Esophagus squamous epithelium (tissue), 5 donors: ENCODE data around the gene BDKRB2. TPM values are rescaled to one million over a fixed set of nuclear protein-coding genes. Genes with fewer than 3 reads are reported as not detected.
A peak's percentile ranks its signal among the peaks of the same experiment; 100 is the strongest.

Source experiments
- DNase-seq: peaks from one replicate; lab custom pipeline; 2025; lab: John Stamatoyannopoulos, UW
- H3K27ac ChIP-seq, 4 donors: fragments of 200-600 bp; sonication (generic); one replicate each; pipeline ENCODE4 v1.5.1; 2016 to 2019; ENCODE audit warnings: mild to moderate bottlenecking in 1 of 4
- H3K27me3 ChIP-seq, 4 donors: fragments of 200-600 bp; sonication (generic); 1 replicate in 3 of 4; 2 replicates in 1 of 4; pipeline versions ENCODE4 v1.5.1 to v1.6.0; 2017 to 2021; ENCODE audit warnings: antibody characterized with exemption in 1 of 4
- H3K36me3 ChIP-seq, 3 donors: fragments of 200-600 bp; sonication (generic); one replicate each; pipeline ENCODE4 v1.5.1; 2016 to 2019
- H3K4me1 ChIP-seq, 3 donors: fragments of 200-600 bp; sonication (generic); one replicate each; pipeline ENCODE4 v1.5.1; 2017 to 2019
- H3K4me3 ChIP-seq, 4 donors: fragments of 200-600 bp; sonication (generic); 1 replicate in 3 of 4; 2 replicates in 1 of 4; pipeline ENCODE4 v1.5.1; 2016 to 2019; ENCODE audit warnings: mild to moderate bottlenecking in 2 of 4, moderate library complexity in 1 of 4
- H3K9me3 ChIP-seq, 3 donors: fragments of 200-600 bp; sonication (generic); one replicate each; pipeline ENCODE4 v1.5.1; 2016 to 2019
- POLR2A ChIP-seq, 4 donors: fragments of 450-650 bp; IDR thresholded peaks; one replicate each; pipeline ENCODE4 v1.6.1; 2017; ENCODE audit warnings: antibody characterized with exemption in 4 of 4, mild to moderate bottlenecking in 4 of 4, moderate library complexity in 3 of 4
- WGBS, 2 donors: methylation state at CpG; one replicate each; pipeline ENCODE4 v1.1.5; 2018; 5-methylcytosine and 5-hydroxymethylcytosine counted together
- intact Hi-C: fragments of 100-400 bp; cut with DNase I; formaldehyde crosslinking; loops from one replicate; pipeline ENCODE4 v1.15.0; 2022
- total RNA-seq, 4 donors: library from RNA; depleted of rRNA; stranded (reverse); fragments of >200 nt; gene quantifications; one replicate each; pipeline ENCODE4 v1.1.0, GENCODE V29; 2016
- TF ChIP-seq, protein P1 (sequence below), 6 experiments: fragments of 450-650 bp in 4 of 6; fragments of 200-600 bp in 2 of 6; sonication (generic) in 2 of 6; IDR thresholded peaks; one replicate each; pipeline ENCODE4 v1.5.1; 2016 to 2019; ENCODE audit warnings: antibody characterized with exemption in 6 of 6, mild to moderate bottlenecking in 4 of 6, moderate library complexity in 4 of 6
- donor health status: DM: yes; HTN: yes; CAD: no.

Gene BDKRB2
- total RNA-seq, 4 donors from 2014 or later: 18.8 to 31.2 (median 20.0) TPM

GRCh38 chr14:96195441-96196081 lies 9.1 kb upstream of the BDKRB2 start:
- no peaks in the 10 kb centered on the region for H3K36me3 ChIP-seq
- H3K4me1 ChIP-seq: peaks cover 3 to 61% (median 8%) of the 10 kb centered on the region in 3 donors
- no peak overlapping the region for H3K4me3 ChIP-seq
- no peak for DNase-seq
- 33 to 67% methylated on average over 3 to 7 of the region's 8 CpGs for WGBS, 2 donors
- H3K9me3 ChIP-seq: no peaks in the 10 kb centered on the region
- no peak overlapping the region for H3K27ac ChIP-seq
- intact Hi-C loops: no loop called here
- TF ChIP-seq POLR2A (IDR thresholded peaks at IDR 0.05): no peak
- TF ChIP-seq, protein P1, sequence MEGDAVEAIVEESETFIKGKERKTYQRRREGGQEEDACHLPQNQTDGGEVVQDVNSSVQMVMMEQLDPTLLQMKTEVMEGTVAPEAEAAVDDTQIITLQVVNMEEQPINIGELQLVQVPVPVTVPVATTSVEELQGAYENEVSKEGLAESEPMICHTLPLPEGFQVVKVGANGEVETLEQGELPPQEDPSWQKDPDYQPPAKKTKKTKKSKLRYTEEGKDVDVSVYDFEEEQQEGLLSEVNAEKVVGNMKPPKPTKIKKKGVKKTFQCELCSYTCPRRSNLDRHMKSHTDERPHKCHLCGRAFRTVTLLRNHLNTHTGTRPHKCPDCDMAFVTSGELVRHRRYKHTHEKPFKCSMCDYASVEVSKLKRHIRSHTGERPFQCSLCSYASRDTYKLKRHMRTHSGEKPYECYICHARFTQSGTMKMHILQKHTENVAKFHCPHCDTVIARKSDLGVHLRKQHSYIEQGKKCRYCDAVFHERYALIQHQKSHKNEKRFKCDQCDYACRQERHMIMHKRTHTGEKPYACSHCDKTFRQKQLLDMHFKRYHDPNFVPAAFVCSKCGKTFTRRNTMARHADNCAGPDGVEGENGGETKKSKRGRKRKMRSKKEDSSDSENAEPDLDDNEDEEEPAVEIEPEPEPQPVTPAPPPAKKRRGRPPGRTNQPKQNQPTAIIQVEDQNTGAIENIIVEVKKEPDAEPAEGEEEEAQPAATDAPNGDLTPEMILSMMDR (IDR thresholded peaks at IDR 0.05): no peak
- H3K27me3 ChIP-seq: no peaks in the 10 kb centered on the region

DNA sequence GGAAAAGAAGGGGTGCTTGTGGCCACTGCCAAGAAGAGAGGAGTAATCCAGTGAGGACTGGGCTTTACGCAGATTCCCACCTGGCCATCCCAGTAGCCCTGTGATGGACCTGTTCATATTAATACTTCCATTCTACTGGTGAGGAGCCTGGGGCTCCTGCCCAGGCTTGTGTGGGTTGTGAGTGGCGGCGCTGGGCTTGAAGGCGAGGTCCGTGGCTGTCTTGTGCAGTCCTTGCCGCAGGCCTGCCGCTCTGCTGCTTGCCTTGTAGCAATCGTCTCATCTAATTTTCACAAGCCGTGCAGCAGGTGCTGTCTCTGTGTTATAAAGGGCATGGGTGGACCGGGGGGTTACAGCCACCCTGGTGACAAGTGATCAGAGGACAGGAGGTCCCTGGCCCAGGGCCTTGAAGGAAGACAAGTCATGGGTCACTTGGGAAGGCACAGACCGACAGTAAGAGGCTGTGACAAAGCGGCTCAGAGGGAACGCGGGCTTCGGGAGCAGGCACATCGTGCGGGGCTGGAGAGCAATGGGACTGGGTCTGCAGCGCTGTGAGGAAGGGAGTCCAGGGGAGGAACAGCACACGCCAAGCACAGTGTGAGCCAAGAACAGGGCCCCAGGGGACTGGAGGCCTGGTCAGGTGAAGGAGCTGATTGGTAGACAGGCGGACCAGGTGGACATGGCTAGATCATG lies 7.3 kb upstream of the BDKRB2 start:
- Histone ChIP-seq H3K4me1 (peaks cover 3 to 73% (median 8%) of the 10 kb centered on the region in 3 donors), H3K9me3 (no peaks in the 10 kb centered on the region), H3K4me3 (no peak overlapping the region), H3K27me3 (peaks cover 0 to 4% (median 0%) of the 10 kb centered on the region in 4 donors), H3K27ac (peak overlapping the region in 2 of 4 donors; percentile 73), H3K36me3 (no peaks in the 10 kb centered on the region)
- TF ChIP-seq, protein P1 (IDR thresholded peaks at IDR 0.05): no peak
- no peak for TF ChIP-seq POLR2A (IDR thresholded peaks at IDR 0.05)
- no peak for DNase-seq
- WGBS, 2 donors: 73 to 77% methylated on average over 14 to 15 of the region's 20 CpGs
- intact Hi-C loops: no loop called here

- TF ChIP-seq POLR2A (IDR thresholded peaks at IDR 0.05): no peak
- TF ChIP-seq, protein P1 (IDR thresholded peaks at IDR 0.05): no peak
- intact Hi-C loops: no loop called here
- Histone ChIP-seq H3K27ac (peak overlapping the region in 3 of 4 donors; percentile 53 to 73 (median 73)), H3K27me3 (peaks cover 0 to 8% (median 0%) of the 10 kb centered on the region in 4 donors), H3K4me3 (no peak overlapping the region), H3K4me1 (peaks cover 3 to 70% (median 8%) of the 10 kb centered on the region in 3 donors), H3K36me3 (no peaks in the 10 kb centered on the region), H3K9me3 (no peaks in the 10 kb centered on the region)
- no peak for DNase-seq
- 59 to 74% methylated on average over 3 to 4 of the region's 11 CpGs for WGBS, 2 donors
Observed at GRCh38 chr14:96197969-96198368, 6.7 kb upstream of the BDKRB2 start.

DNA sequence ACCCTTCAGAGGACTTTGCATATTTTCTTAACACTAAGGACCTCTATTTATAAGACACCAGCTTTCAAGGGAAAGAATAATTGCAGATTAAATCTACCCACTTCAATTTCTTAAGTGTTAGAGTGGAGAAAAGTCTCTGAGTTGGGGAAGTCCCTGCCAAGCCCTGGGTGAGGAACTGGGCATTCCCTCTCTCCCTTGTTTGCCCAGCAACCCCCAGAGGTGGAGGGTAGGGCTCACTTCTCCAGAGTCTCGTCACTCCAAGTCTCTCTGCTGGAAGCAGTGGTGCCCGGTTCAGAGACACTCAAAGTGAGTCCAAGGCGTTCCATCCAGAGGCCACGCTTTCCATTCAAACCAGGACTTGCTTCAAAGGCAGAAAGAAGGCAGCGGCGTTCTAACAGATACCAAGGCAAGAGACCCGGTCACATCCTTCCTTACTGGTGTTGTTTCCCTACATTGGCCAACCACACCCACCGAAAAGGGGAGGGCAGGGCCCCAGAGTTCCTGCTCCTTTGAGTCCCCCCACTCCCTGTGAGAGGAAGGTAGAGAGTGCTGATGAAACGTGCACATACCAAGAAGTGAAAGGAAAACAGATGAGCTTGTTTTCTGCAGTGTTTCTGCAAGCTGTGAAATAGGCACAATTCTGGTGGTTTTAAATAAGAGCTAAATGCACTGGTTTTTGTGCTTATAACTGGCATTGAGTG lies 6.1 kb upstream of the BDKRB2 start:
- Histone ChIP-seq H3K4me1 (peaks cover 3 to 71% (median 11%) of the 10 kb centered on the region in 3 donors), H3K27me3 (peaks cover 0 to 8% (median 0%) of the 10 kb centered on the region in 4 donors), H3K9me3 (no peaks in the 10 kb centered on the region), H3K36me3 (no peaks in the 10 kb centered on the region), H3K27ac (peak overlapping the region; percentile 27 to 73 (median 63)), H3K4me3 (peak overlapping the region in 1 of 4 donors; percentile 28)
- no peak for TF ChIP-seq POLR2A (IDR thresholded peaks at IDR 0.05)
- TF ChIP-seq, protein P1 (IDR thresholded peaks at IDR 0.05): no peak
- WGBS, 2 donors: 30 to 39% methylated on average over 8 to 9 of the region's 9 CpGs
- intact Hi-C loops: no loop called here
- DNase-seq: no peak
